Measurements from ENCODE around the gene AOPEP. TPM values are rescaled to one million over a fixed set of nuclear protein-coding genes. Genes with fewer than 3 reads are reported as not detected.

The AOPEP gene
- total and polyA plus RNA-seq, 7 donors: 28.0 to 490 (median 184) TPM

DNA sequence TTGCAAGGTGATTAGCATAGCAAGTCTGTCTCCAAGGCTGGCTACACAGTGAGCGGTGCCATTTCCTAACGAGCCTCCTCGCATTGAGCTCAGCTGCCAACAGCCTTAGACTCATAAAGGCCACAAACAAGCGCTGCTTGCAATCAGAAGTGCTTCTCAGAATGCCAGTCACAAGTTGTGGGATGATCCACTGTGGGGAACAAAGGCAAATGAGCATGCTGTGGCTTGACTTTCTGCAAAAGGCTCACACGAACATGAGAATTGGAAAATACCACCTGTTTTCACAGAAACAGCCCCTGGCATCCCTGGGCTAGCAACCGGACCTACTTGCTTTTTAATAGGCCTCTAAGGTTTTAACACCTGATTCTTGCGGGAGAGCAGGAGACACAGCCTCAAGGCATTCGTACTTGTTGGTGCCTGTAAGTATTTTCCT lies 375.5 kb downstream of the AOPEP start:
- intact Hi-C loops (cut with DNase I): no loop called here
- Histone ChIP-seq H3K4me1 (peaks cover 2 to 93% (median 73%) of the 10 kb centered on the region in 4 donors), H3K4me3 (no peak overlapping the region), H3K27ac (peak overlapping the region; percentile 54 to 72 (median 68)), H3K27me3 (no peaks in the 10 kb centered on the region), H3K36me3 (peaks cover 0 to 18% (median 3%) of the 10 kb centered on the region in 4 donors), H3K9me3 (no peaks in the 10 kb centered on the region)
- TF ChIP-seq POLR2AphosphoS5 (IDR thresholded peaks at IDR 0.05): peak in 2 of 4 donors; percentile 18 to 36
- TF ChIP-seq, protein P1, sequence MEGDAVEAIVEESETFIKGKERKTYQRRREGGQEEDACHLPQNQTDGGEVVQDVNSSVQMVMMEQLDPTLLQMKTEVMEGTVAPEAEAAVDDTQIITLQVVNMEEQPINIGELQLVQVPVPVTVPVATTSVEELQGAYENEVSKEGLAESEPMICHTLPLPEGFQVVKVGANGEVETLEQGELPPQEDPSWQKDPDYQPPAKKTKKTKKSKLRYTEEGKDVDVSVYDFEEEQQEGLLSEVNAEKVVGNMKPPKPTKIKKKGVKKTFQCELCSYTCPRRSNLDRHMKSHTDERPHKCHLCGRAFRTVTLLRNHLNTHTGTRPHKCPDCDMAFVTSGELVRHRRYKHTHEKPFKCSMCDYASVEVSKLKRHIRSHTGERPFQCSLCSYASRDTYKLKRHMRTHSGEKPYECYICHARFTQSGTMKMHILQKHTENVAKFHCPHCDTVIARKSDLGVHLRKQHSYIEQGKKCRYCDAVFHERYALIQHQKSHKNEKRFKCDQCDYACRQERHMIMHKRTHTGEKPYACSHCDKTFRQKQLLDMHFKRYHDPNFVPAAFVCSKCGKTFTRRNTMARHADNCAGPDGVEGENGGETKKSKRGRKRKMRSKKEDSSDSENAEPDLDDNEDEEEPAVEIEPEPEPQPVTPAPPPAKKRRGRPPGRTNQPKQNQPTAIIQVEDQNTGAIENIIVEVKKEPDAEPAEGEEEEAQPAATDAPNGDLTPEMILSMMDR (IDR thresholded peaks at IDR 0.05): no peak
- TF ChIP-seq EP300 (IDR thresholded peaks at IDR 0.05): no peak
- 84 to 86% methylated on average over 8 of the region's 8 CpGs for WGBS, 2 donors
- no peak for DNase-seq

DNA sequence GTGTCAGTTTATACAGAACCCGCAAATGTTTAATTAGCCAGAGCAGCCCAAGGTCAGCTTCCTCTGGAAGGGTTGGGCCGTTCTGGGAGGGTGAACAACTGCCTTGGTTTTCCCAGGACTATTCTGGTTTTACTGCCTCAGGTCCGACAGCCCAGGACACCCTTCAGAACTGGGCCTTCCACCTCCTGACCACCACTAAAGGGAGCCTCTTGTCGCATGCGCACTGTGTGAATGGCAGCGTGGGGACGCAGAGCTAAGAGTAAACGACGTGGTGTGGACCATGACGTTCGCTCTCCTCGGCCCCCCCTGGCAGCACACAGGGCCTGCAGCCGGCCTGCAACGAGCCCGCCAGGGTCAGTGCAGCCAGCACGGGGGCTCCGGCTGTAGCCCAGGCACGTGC lies 376.1 kb downstream of the AOPEP start:
- H3K27ac ChIP-seq: peak overlapping the region; percentile 54 to 72 (median 68)
- intact Hi-C loops (cut with DNase I): no loop called here
- no peaks in the 10 kb centered on the region for H3K27me3 ChIP-seq
- TF ChIP-seq, protein P1 (IDR thresholded peaks at IDR 0.05): no peak
- TF ChIP-seq POLR2A (IDR thresholded peaks at IDR 0.05): no peak
- no peak for TF ChIP-seq EP300 (IDR thresholded peaks at IDR 0.05)
- TF ChIP-seq POLR2AphosphoS5 (IDR thresholded peaks at IDR 0.05): no peak
- H3K4me1 ChIP-seq: peaks cover 2 to 92% (median 78%) of the 10 kb centered on the region in 4 donors
- no peaks in the 10 kb centered on the region for H3K9me3 ChIP-seq
- 81 to 82% methylated on average over 18 of the region's 18 CpGs for WGBS, 2 donors
- DNase-seq: no peak
- H3K4me3 ChIP-seq: no peak overlapping the region
- H3K36me3 ChIP-seq: peaks cover 0 to 19% (median 4%) of the 10 kb centered on the region in 4 donors

DNA sequence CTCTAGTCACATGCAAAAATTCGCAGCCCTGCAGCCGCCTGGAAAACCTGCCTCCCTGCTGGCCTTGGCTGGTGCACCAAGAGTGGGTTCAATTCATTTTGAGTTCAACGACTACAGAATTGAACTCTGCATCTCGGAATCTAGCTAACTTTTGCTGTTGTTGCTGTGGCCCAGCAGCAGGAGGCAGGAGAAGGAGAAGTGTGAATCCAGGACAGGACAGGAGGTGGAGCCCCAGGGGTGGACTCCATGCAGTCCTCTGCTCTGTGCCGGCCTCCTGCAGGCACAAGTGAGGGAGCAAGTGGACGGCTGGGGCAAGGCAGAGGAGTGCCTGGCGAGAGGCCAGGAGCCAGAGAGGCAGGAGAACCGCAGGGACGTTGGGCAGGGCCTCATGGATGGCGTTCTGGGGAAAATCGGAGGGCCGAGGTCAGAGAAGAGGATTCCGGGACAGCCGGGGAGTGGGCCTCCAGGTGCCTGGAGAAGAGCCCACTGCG lies 376.8 kb downstream of the AOPEP start:
- peaks cover 2 to 93% (median 76%) of the 10 kb centered on the region in 4 donors for H3K4me1 ChIP-seq
- peaks cover 0 to 24% (median 4%) of the 10 kb centered on the region in 4 donors for H3K36me3 ChIP-seq
- H3K9me3 ChIP-seq: no peaks in the 10 kb centered on the region
- peak; percentile 76 for DNase-seq
- TF ChIP-seq EP300 (IDR thresholded peaks at IDR 0.05): no peak
- TF ChIP-seq, protein P1 (IDR thresholded peaks at IDR 0.05): no peak
- TF ChIP-seq POLR2AphosphoS5 (IDR thresholded peaks at IDR 0.05): no peak
- no peak for TF ChIP-seq POLR2A (IDR thresholded peaks at IDR 0.05)
- peak overlapping the region; percentile 54 to 72 (median 68) for H3K27ac ChIP-seq
- intact Hi-C loops (cut with DNase I): no loop called here
- WGBS, 2 donors: 83 to 84% methylated on average over 15 of the region's 15 CpGs
- no peak overlapping the region for H3K4me3 ChIP-seq
- no peaks in the 10 kb centered on the region for H3K27me3 ChIP-seq

DNA sequence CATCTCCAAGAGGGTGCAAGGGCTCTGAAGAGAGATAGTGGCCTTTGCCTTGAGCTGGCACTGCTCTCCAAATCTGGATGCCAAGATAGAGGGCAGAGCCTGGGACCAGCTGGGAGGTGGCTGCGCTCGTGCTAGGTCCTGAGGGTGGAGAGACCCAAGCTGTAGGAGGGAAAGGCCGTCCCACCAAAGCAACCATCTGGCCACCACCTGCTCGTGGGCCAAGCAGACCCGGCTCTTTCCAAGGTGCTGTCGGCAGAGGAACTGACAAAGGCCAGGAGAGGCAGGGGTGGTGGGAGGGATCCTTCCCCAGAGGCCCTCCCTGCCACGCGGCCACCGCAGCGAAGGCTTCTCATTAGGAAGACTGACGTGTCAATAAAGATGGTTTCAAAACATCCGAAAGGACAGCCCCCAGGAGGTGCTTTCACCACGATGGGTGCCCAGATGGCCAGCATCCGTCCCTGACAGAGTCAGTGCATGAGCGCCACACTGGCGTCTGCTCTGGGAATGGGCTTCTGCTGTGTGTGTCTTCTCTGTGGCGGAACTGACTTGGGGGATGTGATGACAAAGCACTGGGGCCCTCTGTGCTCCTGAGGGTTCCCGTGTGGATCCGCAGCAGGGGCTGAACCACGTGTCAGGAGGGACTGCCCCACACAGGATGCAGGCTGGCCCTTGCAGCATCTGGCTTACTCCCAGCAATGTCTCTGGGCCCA lies 377.5 kb downstream of the AOPEP start:
- Histone ChIP-seq H3K27ac (peak overlapping the region; percentile 54 to 72 (median 68)), H3K9me3 (no peaks in the 10 kb centered on the region), H3K36me3 (peaks cover 0 to 31% (median 4%) of the 10 kb centered on the region in 4 donors), H3K27me3 (no peaks in the 10 kb centered on the region), H3K4me1 (peaks cover 2 to 86% (median 73%) of the 10 kb centered on the region in 4 donors), H3K4me3 (no peak overlapping the region)
- intact Hi-C loops (cut with DNase I): no loop called here
- DNase-seq: peak; percentile 74
- WGBS, 2 donors: 79 to 89% methylated on average over 20 of the region's 20 CpGs
- TF ChIP-seq, protein P1 (IDR thresholded peaks at IDR 0.05): no peak
- TF ChIP-seq POLR2AphosphoS5 (IDR thresholded peaks at IDR 0.05): peak in 1 of 4 donors; percentile 57

Measured in sigmoid colon (tissue), 7 donors.